DOHH2 (cell line): ENCODE results near the gene TBC1D10A.

Experiments
- CTCF ChIP-seq: fragments of 200-600 bp; sonication (generic); IDR thresholded peaks from one replicate; pipeline ENCODE4 v1.5.1; 2014; ENCODE audit warnings: antibody characterized with exemption, mild to moderate bottlenecking, low read depth, low read length; ENCODE audit not compliant: poor library complexity, severe bottlenecking
- EZH2phosphoT487 ChIP-seq: fragments of 200-600 bp; sonication (generic); IDR thresholded peaks from 2 replicates; pipeline ENCODE4 v1.6.1; 2017; ENCODE audit warnings: borderline replicate concordance, mild to moderate bottlenecking, antibody characterized with exemption, low read length, moderate library complexity, mixed read lengths

- TF ChIP-seq CTCF (no peak), EZH2phosphoT487 (no peak)
These were observed 61.5 kb downstream of the TBC1D10A start for GRCh38 chr22:30265131-30265720.
